ENCODE results near the gene PIGU. TPM values are rescaled to one million over a fixed set of nuclear protein-coding genes. Genes with fewer than 3 reads are reported as not detected.

Gene PIGU
- polyA plus RNA-seq, 1 experiment = 35.2 TPM

DNA sequence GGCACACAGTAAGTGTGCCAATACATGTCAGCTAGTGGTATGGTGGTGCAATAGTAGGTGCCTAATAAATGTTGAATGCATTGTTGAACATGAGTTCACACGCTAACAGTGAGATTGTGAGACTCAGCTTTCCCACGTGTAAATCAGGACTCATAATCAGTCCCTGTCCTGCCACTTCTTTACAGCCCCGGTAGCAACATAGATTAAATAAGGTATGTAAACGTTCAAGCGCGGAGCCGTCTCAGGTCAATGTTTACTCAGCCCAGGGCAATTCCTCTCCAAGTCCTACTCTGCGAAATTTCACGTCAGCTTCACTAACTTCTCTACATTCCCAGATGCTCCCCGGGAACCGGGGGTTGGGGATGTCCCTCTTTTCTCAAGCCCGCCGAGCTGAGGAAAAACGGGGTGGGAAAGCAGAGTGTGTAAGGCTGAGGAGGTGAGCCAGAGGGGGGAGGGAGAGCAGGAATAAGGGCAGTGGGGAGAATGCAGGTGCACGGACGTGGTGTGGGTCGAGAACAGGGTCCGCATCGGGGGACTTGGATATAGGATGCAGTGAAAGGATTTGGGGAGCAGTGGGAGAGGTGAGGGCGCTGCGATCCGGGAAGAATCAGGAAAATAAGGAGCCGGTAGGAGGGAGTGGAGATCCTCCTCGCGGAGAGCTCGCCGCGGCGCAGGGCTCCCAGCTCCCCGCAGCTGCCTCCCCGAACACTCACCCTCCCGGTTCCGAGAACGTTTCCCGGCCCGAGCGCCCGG is 26.7 kb upstream of the PIGU start:
- ChIA-PET CTCF (interaction anchor here (0.6 to 1.9 kb wide), 4 partner anchors 48 to 391 kb away, joined by 3 to 9 read pairs (median 5); no protein-coding TSS in a partner anchor), POLR2A (no interaction called here)
- H3K36me3 ChIP-seq (ENCODE audit: control insufficient read depth, insufficient read depth, low read length) = no peaks in the 10 kb centered on the region
- peak overlapping the region; percentile 77 for H3K4me3 ChIP-seq (ENCODE audit: low read depth, low read length)
- no peaks in the 10 kb centered on the region for H3K27me3 ChIP-seq (ENCODE audit: control insufficient read depth, insufficient read depth, low read length)
- TF ChIP-seq, protein P1, sequence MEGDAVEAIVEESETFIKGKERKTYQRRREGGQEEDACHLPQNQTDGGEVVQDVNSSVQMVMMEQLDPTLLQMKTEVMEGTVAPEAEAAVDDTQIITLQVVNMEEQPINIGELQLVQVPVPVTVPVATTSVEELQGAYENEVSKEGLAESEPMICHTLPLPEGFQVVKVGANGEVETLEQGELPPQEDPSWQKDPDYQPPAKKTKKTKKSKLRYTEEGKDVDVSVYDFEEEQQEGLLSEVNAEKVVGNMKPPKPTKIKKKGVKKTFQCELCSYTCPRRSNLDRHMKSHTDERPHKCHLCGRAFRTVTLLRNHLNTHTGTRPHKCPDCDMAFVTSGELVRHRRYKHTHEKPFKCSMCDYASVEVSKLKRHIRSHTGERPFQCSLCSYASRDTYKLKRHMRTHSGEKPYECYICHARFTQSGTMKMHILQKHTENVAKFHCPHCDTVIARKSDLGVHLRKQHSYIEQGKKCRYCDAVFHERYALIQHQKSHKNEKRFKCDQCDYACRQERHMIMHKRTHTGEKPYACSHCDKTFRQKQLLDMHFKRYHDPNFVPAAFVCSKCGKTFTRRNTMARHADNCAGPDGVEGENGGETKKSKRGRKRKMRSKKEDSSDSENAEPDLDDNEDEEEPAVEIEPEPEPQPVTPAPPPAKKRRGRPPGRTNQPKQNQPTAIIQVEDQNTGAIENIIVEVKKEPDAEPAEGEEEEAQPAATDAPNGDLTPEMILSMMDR (IDR thresholded peaks at IDR 0.05; ENCODE audit: insufficient read depth, low read depth, low read length) = no peak
- DNase-seq (ENCODE audit: low read depth) = no peak

DNA sequence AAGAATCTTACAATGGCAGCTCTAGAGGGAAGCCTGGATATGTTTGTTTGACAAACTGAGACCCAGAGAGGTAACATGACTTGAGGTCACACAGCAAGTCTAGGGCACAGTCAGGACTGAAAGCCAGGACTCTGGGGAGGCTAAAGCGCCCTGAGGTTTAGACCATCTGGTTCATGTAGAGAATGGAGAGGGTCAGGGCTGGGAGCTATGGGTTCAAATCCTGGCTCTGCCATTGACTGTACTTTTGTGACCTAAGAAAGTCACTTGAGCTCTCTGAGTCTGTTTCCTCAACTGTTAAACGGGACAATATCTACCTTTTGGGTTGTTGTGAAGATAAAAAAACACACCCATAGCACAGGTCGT is 26.1 kb upstream of the PIGU start:
- POLR2A ChIA-PET = no interaction called here
- peak overlapping the region; percentile 77; the same call in 1 of the 2 replicates for H3K4me3 ChIP-seq (ENCODE audit: low read depth, low read length)
- TF ChIP-seq, protein P1 (IDR thresholded peaks at IDR 0.05; ENCODE audit: insufficient read depth, low read depth, low read length) = no peak
- CTCF ChIA-PET = interaction anchor here (0.6 to 1.9 kb wide), 4 partner anchors 47 to 390 kb away, joined by 3 to 9 read pairs (median 5); no protein-coding TSS in a partner anchor
- H3K36me3 ChIP-seq (ENCODE audit: control insufficient read depth, insufficient read depth, low read length) = no peaks in the 10 kb centered on the region
- no peaks in the 10 kb centered on the region for H3K27me3 ChIP-seq (ENCODE audit: control insufficient read depth, insufficient read depth, low read length)
- DNase-seq (ENCODE audit: low read depth) = no peak

DNA sequence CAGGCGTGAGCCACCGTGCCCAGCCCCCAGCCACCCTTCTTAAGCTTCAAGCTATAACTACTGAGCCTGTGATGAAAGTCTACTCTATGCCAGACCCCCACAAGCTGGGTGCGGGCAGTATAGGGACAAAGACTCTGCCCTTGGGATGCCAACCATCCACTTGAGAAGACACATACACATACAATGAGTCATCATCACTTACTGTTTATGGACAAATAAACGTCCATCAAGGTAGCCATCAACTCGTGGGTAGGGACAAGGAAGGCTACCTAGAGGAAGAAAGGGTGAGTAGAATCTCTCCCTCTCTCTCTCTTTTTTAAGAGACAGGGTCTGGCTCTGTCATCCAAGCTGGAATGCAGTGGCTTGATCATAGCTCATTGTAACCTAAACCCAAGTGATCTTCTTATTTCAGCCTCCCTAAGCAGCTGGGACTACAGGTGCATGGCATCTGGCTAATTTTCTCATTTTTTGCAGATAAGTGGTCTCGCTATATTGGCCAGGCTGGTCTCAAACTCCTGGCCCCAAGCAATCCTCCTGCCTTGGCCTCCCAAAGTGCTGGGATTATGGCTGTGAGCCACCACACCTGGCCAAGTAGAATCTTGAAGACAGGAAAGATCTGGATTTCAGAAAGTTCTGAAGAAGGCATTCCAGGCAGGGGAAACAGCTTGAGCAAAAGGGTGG is 24.7 kb upstream of the PIGU start:
- Histone ChIP-seq H3K4me3 (ENCODE audit: low read depth, low read length) (no peak overlapping the region), H3K36me3 (ENCODE audit: control insufficient read depth, insufficient read depth, low read length) (no peaks in the 10 kb centered on the region), H3K27me3 (ENCODE audit: control insufficient read depth, insufficient read depth, low read length) (no peaks in the 10 kb centered on the region)
- TF ChIP-seq, protein P1 (IDR thresholded peaks at IDR 0.05; ENCODE audit: insufficient read depth, low read depth, low read length) = no peak
- no peak for DNase-seq (ENCODE audit: low read depth)
- POLR2A ChIA-PET = no interaction called here
- CTCF ChIA-PET = no interaction called here

DNA sequence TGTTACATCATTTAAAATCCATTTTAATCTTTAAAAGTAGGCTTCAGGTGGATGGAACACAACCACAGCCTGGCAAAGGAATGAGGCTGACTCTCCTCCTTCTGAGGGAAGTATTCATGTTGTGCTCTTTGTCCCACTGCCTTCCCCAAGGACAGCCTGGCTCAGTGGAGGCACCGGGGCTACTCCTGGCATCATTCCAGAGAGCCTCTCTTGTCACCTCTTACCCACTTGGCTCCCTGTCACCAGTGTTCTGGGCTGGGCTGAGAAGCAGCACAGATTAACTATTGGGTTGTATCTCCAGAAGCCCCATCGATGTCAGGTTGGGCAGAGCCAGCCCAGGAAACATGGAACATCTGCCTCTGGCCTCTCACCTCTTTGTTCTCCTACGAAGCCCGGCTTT is 16.5 kb upstream of the PIGU start:
- ChIA-PET CTCF (no interaction called here), POLR2A (interaction anchor here (0.7 kb wide), 1 partner anchor 111 kb away, joined by 6 read pairs; no protein-coding TSS in a partner anchor)
- no peak for DNase-seq (ENCODE audit: low read depth)
- no peaks in the 10 kb centered on the region for H3K27me3 ChIP-seq (ENCODE audit: control insufficient read depth, insufficient read depth, low read length)
- TF ChIP-seq, protein P1 (IDR thresholded peaks at IDR 0.05; ENCODE audit: insufficient read depth, low read depth, low read length) = no peak
- no peaks in the 10 kb centered on the region for H3K36me3 ChIP-seq (ENCODE audit: control insufficient read depth, insufficient read depth, low read length)
- H3K4me3 ChIP-seq (ENCODE audit: low read depth, low read length) = no peak overlapping the region

DNA sequence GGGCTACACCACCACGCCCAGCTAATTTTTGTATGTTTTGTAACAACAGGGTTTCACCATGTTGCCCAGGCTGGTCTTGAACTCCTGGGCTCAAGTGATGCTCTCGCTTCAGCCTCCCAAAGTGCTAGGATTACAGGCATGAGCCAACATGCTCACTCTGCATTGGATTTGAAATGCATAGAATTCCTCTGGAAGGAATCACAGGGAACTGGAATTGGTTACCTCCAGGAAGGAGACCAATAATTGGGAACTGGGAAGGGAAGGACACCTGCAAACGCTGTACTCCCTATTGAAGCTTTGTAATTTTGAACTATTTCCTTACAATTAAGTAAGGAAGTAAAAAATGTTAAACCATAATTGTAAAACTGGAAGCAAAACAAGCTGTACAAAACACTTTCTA is 14.9 kb upstream of the PIGU start:
- H3K27me3 ChIP-seq (ENCODE audit: control insufficient read depth, insufficient read depth, low read length) = no peaks in the 10 kb centered on the region
- POLR2A ChIA-PET = no interaction called here
- no peak for DNase-seq (ENCODE audit: low read depth)
- H3K36me3 ChIP-seq (ENCODE audit: control insufficient read depth, insufficient read depth, low read length) = no peaks in the 10 kb centered on the region
- H3K4me3 ChIP-seq (ENCODE audit: low read depth, low read length) = no peak overlapping the region
- TF ChIP-seq, protein P1 (IDR thresholded peaks at IDR 0.05; ENCODE audit: insufficient read depth, low read depth, low read length) = no peak
- CTCF ChIA-PET = interaction anchor here (0.8 kb wide), 1 partner anchor 379 kb away, joined by 3 read pairs; no protein-coding TSS in a partner anchor
